ENCODE measurements around the gene NAMPT. TPM values are rescaled to one million over a fixed set of nuclear protein-coding genes. Genes with fewer than 3 reads are reported as not detected.

NAMPT gene
- total RNA-seq, 4 donors from 2014 or later = 274 to 823 (median 604) TPM

- H3K4me1 ChIP-seq = peaks cover 0 to 76% (median 5%) of the 10 kb centered on the region in 3 donors
- H3K27ac ChIP-seq = peak overlapping the region; percentile 94 to 99 (median 99)
- intact Hi-C loops (cut with DNase I) = loop anchor here (10.0 kb wide), 1 partner anchor 141 kb away; no protein-coding TSS in a partner anchor
- H3K4me3 ChIP-seq = peak overlapping the region; percentile 70 to 88 (median 87)
- WGBS, 2 donors = 10 to 20% methylated on average over 5 of the region's 5 CpGs
- no peaks in the 10 kb centered on the region for H3K27me3 ChIP-seq
- no peaks in the 10 kb centered on the region for H3K9me3 ChIP-seq
- H3K36me3 ChIP-seq = no peaks in the 10 kb centered on the region
- no peak for DNase-seq
- no peak for TF ChIP-seq POLR2A (IDR thresholded peaks at IDR 0.05)
- no peak for TF ChIP-seq CTCF (IDR thresholded peaks at IDR 0.05)
Measured at GRCh38 chr7:106283501-106283830, 1.3 kb downstream of the NAMPT start.

GRCh38 chr7:106282852-106283251 lies 1.9 kb downstream of the NAMPT start:
- no peak for DNase-seq
- WGBS, 2 donors = 72 to 78% methylated on average over 3 of the region's 3 CpGs
- TF ChIP-seq CTCF (IDR thresholded peaks at IDR 0.05) = no peak
- TF ChIP-seq POLR2A (IDR thresholded peaks at IDR 0.05) = no peak
- no peaks in the 10 kb centered on the region for H3K36me3 ChIP-seq
- no peaks in the 10 kb centered on the region for H3K27me3 ChIP-seq
- H3K4me1 ChIP-seq = peaks cover 0 to 76% (median 5%) of the 10 kb centered on the region in 3 donors
- no peaks in the 10 kb centered on the region for H3K9me3 ChIP-seq
- H3K4me3 ChIP-seq = peak overlapping the region; percentile 70 to 88 (median 87)
- H3K27ac ChIP-seq = peak overlapping the region; percentile 14 to 99 (median 96)
- intact Hi-C loops (cut with DNase I) = loop anchor here (10.0 kb wide), 1 partner anchor 142 kb away; no protein-coding TSS in a partner anchor

- peaks cover 0 to 76% (median 5%) of the 10 kb centered on the region in 3 donors for H3K4me1 ChIP-seq
Measured at GRCh38 chr7:106282390-106282789, 2.4 kb downstream of the NAMPT start.

GRCh38 chr7:106281585-106282318 lies 3.0 kb downstream of the NAMPT start:
- Histone ChIP-seq H3K9me3 (no peaks in the 10 kb centered on the region), H3K4me1 (peaks cover 0 to 74% (median 5%) of the 10 kb centered on the region in 3 donors), H3K27ac (peak overlapping the region; percentile 14 to 99 (median 96)), H3K27me3 (no peaks in the 10 kb centered on the region), H3K36me3 (peaks cover 0 to 7% (median 0%) of the 10 kb centered on the region in 3 donors), H3K4me3 (peak overlapping the region; percentile 70 to 88 (median 87))
- TF ChIP-seq CTCF (IDR thresholded peaks at IDR 0.05) (no peak), POLR2A (IDR thresholded peaks at IDR 0.05) (no peak)
- WGBS, 2 donors = 78 to 82% methylated on average over 5 of the region's 5 CpGs
- no peak for DNase-seq
- intact Hi-C loops (cut with DNase I) = loop anchor here (10.0 kb wide), 1 partner anchor 143 kb away; no protein-coding TSS in a partner anchor

More at GRCh38 chr7:106282390-106282789, 2.4 kb downstream of the NAMPT start:
- peaks cover 0 to 3% (median 0%) of the 10 kb centered on the region in 3 donors for H3K36me3 ChIP-seq
- intact Hi-C loops (cut with DNase I) = loop anchor here (10.0 kb wide), 1 partner anchor 142 kb away; no protein-coding TSS in a partner anchor
- no peaks in the 10 kb centered on the region for H3K27me3 ChIP-seq
- peak overlapping the region; percentile 14 to 99 (median 96) for H3K27ac ChIP-seq
- no peak for DNase-seq
- H3K9me3 ChIP-seq = no peaks in the 10 kb centered on the region
- TF ChIP-seq POLR2A (IDR thresholded peaks at IDR 0.05) = no peak
- TF ChIP-seq CTCF (IDR thresholded peaks at IDR 0.05) = no peak
- 72 to 77% methylated on average over 6 of the region's 6 CpGs for WGBS, 2 donors
- peak overlapping the region; percentile 70 to 88 (median 87) for H3K4me3 ChIP-seq

GRCh38 chr7:106281127-106281526 lies 3.7 kb downstream of the NAMPT start:
- peak overlapping the region in 2 of 4 donors; percentile 70 to 88 for H3K4me3 ChIP-seq
- H3K9me3 ChIP-seq = no peaks in the 10 kb centered on the region
- H3K27ac ChIP-seq = peak overlapping the region in 2 of 4 donors; percentile 94 to 99
- intact Hi-C loops (cut with DNase I) = loop anchor here (10.0 kb wide), 1 partner anchor 144 kb away; no protein-coding TSS in a partner anchor
- no peak for TF ChIP-seq POLR2A (IDR thresholded peaks at IDR 0.05)
- TF ChIP-seq CTCF (IDR thresholded peaks at IDR 0.05) = no peak
- peaks cover 0 to 72% (median 5%) of the 10 kb centered on the region in 3 donors for H3K4me1 ChIP-seq
- peaks cover 0 to 13% (median under 1%) of the 10 kb centered on the region in 3 donors for H3K36me3 ChIP-seq
- H3K27me3 ChIP-seq = no peaks in the 10 kb centered on the region
- DNase-seq = no peak

All from esophagus squamous epithelium (tissue), 5 donors.